ENCODE data around the gene ADM. TPM values are rescaled to one million over a fixed set of nuclear protein-coding genes. Genes with fewer than 3 reads are reported as not detected.
"Not testable (repeated sequence)": the region's sequence is repeated elsewhere in the genome, so short reads cannot be mapped to it uniquely, and the experiment has no call there.

ADM gene
- total RNA-seq, 4 donors from 2014 or later, result 40.4 to 194 (median 57.7) TPM

- Histone ChIP-seq H3K4me1 (no peaks in the 10 kb centered on the region), H3K9me3 (no peaks in the 10 kb centered on the region), H3K36me3 (no peaks in the 10 kb centered on the region), H3K4me3 (no peak overlapping the region), H3K27me3 (no peaks in the 10 kb centered on the region), H3K27ac (no peak overlapping the region)
- intact Hi-C loops (cut with DNase I; ENCODE audit: low total_unique reads) (no loop called here), in situ Hi-C loops (cut with MboI; ENCODE audit: low sequenced_read_pairs in 4 of 4) (no loop called here)
- no peak for DNase-seq
- TF ChIP-seq, protein P1, sequence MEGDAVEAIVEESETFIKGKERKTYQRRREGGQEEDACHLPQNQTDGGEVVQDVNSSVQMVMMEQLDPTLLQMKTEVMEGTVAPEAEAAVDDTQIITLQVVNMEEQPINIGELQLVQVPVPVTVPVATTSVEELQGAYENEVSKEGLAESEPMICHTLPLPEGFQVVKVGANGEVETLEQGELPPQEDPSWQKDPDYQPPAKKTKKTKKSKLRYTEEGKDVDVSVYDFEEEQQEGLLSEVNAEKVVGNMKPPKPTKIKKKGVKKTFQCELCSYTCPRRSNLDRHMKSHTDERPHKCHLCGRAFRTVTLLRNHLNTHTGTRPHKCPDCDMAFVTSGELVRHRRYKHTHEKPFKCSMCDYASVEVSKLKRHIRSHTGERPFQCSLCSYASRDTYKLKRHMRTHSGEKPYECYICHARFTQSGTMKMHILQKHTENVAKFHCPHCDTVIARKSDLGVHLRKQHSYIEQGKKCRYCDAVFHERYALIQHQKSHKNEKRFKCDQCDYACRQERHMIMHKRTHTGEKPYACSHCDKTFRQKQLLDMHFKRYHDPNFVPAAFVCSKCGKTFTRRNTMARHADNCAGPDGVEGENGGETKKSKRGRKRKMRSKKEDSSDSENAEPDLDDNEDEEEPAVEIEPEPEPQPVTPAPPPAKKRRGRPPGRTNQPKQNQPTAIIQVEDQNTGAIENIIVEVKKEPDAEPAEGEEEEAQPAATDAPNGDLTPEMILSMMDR (IDR thresholded peaks at IDR 0.05 in 4 of 5, conservative IDR thresholded peaks at IDR 0.05 in 1 of 5), result no peak
- TF ChIP-seq POLR2A (IDR thresholded peaks at IDR 0.05), result no peak
- ATAC-seq, result no peak
Measured at GRCh38 chr11:10263929-10264328, 40.9 kb upstream of the ADM start.

DNA sequence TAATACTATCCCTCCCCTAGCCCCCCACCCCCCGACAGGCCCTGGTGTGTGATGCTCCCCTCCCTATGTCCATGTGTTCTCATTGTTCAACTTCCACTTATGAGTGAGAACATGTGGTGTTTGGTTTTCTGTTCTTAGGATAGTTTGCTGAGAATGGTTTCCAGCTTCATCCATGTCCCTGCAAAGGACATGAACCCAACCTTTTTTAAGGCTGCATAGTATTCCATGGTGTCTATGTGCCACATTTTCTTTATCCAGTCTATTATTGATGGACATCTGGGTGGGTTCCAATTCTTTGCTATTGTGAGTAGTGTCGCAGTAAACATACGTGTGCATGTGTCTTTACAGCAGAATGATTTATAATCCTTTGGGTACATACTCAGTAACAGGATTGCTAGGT, 40.2 kb upstream of the ADM start:
- H3K4me1 ChIP-seq; H3K36me3 ChIP-seq; DNase-seq; ATAC-seq; H3K9me3 ChIP-seq; in situ Hi-C loops (cut with MboI; ENCODE audit: low sequenced_read_pairs in 4 of 4); H3K27ac ChIP-seq; H3K27me3 ChIP-seq; intact Hi-C loops (cut with DNase I; ENCODE audit: low total_unique reads); H3K4me3 ChIP-seq: not testable (repeated sequence)

GRCh38 chr11:10265936-10266335, 38.9 kb upstream of the ADM start:
- DNase-seq (no peak), ATAC-seq (no peak)
- no peaks in the 10 kb centered on the region for H3K27me3 ChIP-seq
- H3K4me3 ChIP-seq, result no peak overlapping the region
- H3K27ac ChIP-seq, result no peak overlapping the region
- no peaks in the 10 kb centered on the region for H3K4me1 ChIP-seq
- no peak for TF ChIP-seq POLR2A (IDR thresholded peaks at IDR 0.05)
- TF ChIP-seq, protein P1 (IDR thresholded peaks at IDR 0.05 in 4 of 5, conservative IDR thresholded peaks at IDR 0.05 in 1 of 5), result no peak
- no peaks in the 10 kb centered on the region for H3K9me3 ChIP-seq
- H3K36me3 ChIP-seq, result no peaks in the 10 kb centered on the region
- intact Hi-C loops (cut with DNase I; ENCODE audit: low total_unique reads), result no loop called here
- in situ Hi-C loops (cut with MboI; ENCODE audit: low sequenced_read_pairs in 4 of 4), result no loop called here

DNA sequence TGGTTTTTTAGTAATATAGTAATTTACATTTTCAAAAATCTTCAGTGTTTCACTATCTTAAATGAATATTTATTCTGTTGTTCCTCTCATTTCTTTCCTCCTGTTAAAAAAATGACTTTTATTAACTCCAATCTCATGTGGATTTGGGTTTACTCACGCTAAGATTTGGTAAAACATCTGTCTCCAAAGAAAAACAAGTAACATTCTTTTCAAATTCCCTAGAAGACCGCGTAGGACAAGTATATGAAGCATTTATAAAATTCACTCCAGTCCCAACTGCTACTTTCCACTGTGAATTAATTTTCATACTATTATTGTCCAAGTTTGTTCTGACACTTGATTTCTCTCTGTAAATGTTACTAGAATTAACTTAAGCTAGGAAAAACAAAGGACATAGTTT, 37.1 kb upstream of the ADM start:
- Histone ChIP-seq H3K27ac (no peak overlapping the region), H3K4me1 (no peaks in the 10 kb centered on the region), H3K27me3 (no peaks in the 10 kb centered on the region), H3K4me3 (no peak overlapping the region), H3K9me3 (no peaks in the 10 kb centered on the region), H3K36me3 (no peaks in the 10 kb centered on the region)
- no peak for TF ChIP-seq POLR2A (IDR thresholded peaks at IDR 0.05)
- TF ChIP-seq, protein P1 (IDR thresholded peaks at IDR 0.05 in 4 of 5, conservative IDR thresholded peaks at IDR 0.05 in 1 of 5), result no peak
- intact Hi-C loops (cut with DNase I; ENCODE audit: low total_unique reads), result no loop called here
- ATAC-seq, result no peak
- in situ Hi-C loops (cut with MboI; ENCODE audit: low sequenced_read_pairs in 4 of 4), result no loop called here
- no peak for DNase-seq

GRCh38 chr11:10268746-10269488, 36.0 kb upstream of the ADM start:
- no peak for ATAC-seq
- TF ChIP-seq, protein P1 (IDR thresholded peaks at IDR 0.05 in 4 of 5, conservative IDR thresholded peaks at IDR 0.05 in 1 of 5), result no peak
- no peak for TF ChIP-seq POLR2A (IDR thresholded peaks at IDR 0.05)
- Histone ChIP-seq H3K36me3 (no peaks in the 10 kb centered on the region), H3K27ac (no peak overlapping the region), H3K4me1 (peaks cover 0 to 6% of the 10 kb centered on the region in 2 donors), H3K9me3 (no peaks in the 10 kb centered on the region), H3K27me3 (no peaks in the 10 kb centered on the region), H3K4me3 (no peak overlapping the region)
- intact Hi-C loops (cut with DNase I; ENCODE audit: low total_unique reads), result no loop called here
- DNase-seq, result no peak
- in situ Hi-C loops (cut with MboI; ENCODE audit: low sequenced_read_pairs in 4 of 4), result no loop called here
